ENCODE measurements around the gene LRRC4B.

The LRRC4B gene

GRCh38 chr19:50510700-50511068, 57.6 kb downstream of the LRRC4B start:
- Histone ChIP-seq H3K4me1 (ENCODE audit: insufficient read depth, poor library complexity, severe bottlenecking) (no peaks in the 10 kb centered on the region), H3K36me3 (ENCODE audit: low read depth) (no peaks in the 10 kb centered on the region), H3K27ac (ENCODE audit: poor library complexity, severe bottlenecking) (peak overlapping the region; percentile 6), H3K9me3 (ENCODE audit: severe bottlenecking) (no peaks in the 10 kb centered on the region), H3K4me3 (ENCODE audit: severe bottlenecking) (peak overlapping the region; percentile 61), H3K27me3 (ENCODE audit: insufficient read depth, poor library complexity, severe bottlenecking) (no peaks in the 10 kb centered on the region)
- no peak for ATAC-seq (ENCODE audit: low read depth)
- no peak for DNase-seq (ENCODE audit: low spot score)
- no peak for TF ChIP-seq CTCF (IDR thresholded peaks at IDR 0.05; ENCODE audit: poor library complexity, severe bottlenecking)

GRCh38 chr19:50510121-50510670, 58.0 kb downstream of the LRRC4B start:
- TF ChIP-seq CTCF (IDR thresholded peaks at IDR 0.05; ENCODE audit: poor library complexity, severe bottlenecking) = no peak
- Histone ChIP-seq H3K36me3 (ENCODE audit: low read depth) (no peaks in the 10 kb centered on the region), H3K27me3 (ENCODE audit: insufficient read depth, poor library complexity, severe bottlenecking) (no peaks in the 10 kb centered on the region), H3K4me3 (ENCODE audit: severe bottlenecking) (peak overlapping the region; percentile 61), H3K27ac (ENCODE audit: poor library complexity, severe bottlenecking) (peak overlapping the region; percentile 6), H3K4me1 (ENCODE audit: insufficient read depth, poor library complexity, severe bottlenecking) (no peaks in the 10 kb centered on the region), H3K9me3 (ENCODE audit: severe bottlenecking) (no peaks in the 10 kb centered on the region)
- DNase-seq (ENCODE audit: low spot score) (no peak), ATAC-seq (ENCODE audit: low read depth) (no peak)

GRCh38 chr19:50509366-50509765, 58.9 kb downstream of the LRRC4B start:
- DNase-seq (ENCODE audit: low spot score) (no peak), ATAC-seq (ENCODE audit: low read depth) (no peak)
- no peaks in the 10 kb centered on the region for H3K36me3 ChIP-seq (ENCODE audit: low read depth)
- no peak overlapping the region for H3K4me3 ChIP-seq (ENCODE audit: severe bottlenecking)
- no peak overlapping the region for H3K27ac ChIP-seq (ENCODE audit: poor library complexity, severe bottlenecking)
- H3K4me1 ChIP-seq (ENCODE audit: insufficient read depth, poor library complexity, severe bottlenecking) = no peaks in the 10 kb centered on the region
- no peaks in the 10 kb centered on the region for H3K9me3 ChIP-seq (ENCODE audit: severe bottlenecking)
- TF ChIP-seq CTCF (IDR thresholded peaks at IDR 0.05; ENCODE audit: poor library complexity, severe bottlenecking) = no peak
- no peaks in the 10 kb centered on the region for H3K27me3 ChIP-seq (ENCODE audit: insufficient read depth, poor library complexity, severe bottlenecking)

GRCh38 chr19:50508843-50509190, 59.4 kb downstream of the LRRC4B start:
- Histone ChIP-seq H3K36me3 (ENCODE audit: low read depth) (no peaks in the 10 kb centered on the region), H3K9me3 (ENCODE audit: severe bottlenecking) (no peaks in the 10 kb centered on the region), H3K4me1 (ENCODE audit: insufficient read depth, poor library complexity, severe bottlenecking) (no peaks in the 10 kb centered on the region), H3K27me3 (ENCODE audit: insufficient read depth, poor library complexity, severe bottlenecking) (no peaks in the 10 kb centered on the region), H3K4me3 (ENCODE audit: severe bottlenecking) (no peak overlapping the region), H3K27ac (ENCODE audit: poor library complexity, severe bottlenecking) (no peak overlapping the region)
- no peak for TF ChIP-seq CTCF (IDR thresholded peaks at IDR 0.05; ENCODE audit: poor library complexity, severe bottlenecking)
- DNase-seq (ENCODE audit: low spot score) = no peak
- no peak for ATAC-seq (ENCODE audit: low read depth)

- DNase-seq (ENCODE audit: low spot score) (no peak), ATAC-seq (ENCODE audit: low read depth) (no peak)
- no peak overlapping the region for H3K4me3 ChIP-seq (ENCODE audit: severe bottlenecking)
- TF ChIP-seq CTCF (IDR thresholded peaks at IDR 0.05; ENCODE audit: poor library complexity, severe bottlenecking) = no peak
- H3K9me3 ChIP-seq (ENCODE audit: severe bottlenecking) = no peaks in the 10 kb centered on the region
- no peak overlapping the region for H3K27ac ChIP-seq (ENCODE audit: poor library complexity, severe bottlenecking)
- H3K36me3 ChIP-seq (ENCODE audit: low read depth) = no peaks in the 10 kb centered on the region
- H3K27me3 ChIP-seq (ENCODE audit: insufficient read depth, poor library complexity, severe bottlenecking) = no peaks in the 10 kb centered on the region
- no peaks in the 10 kb centered on the region for H3K4me1 ChIP-seq (ENCODE audit: insufficient read depth, poor library complexity, severe bottlenecking)
Measured at GRCh38 chr19:50507376-50507775, 60.9 kb downstream of the LRRC4B start.

Data from RWPE2 (cell line).